H1 (cell line): ENCODE measurements around the gene SEC31A. TPM values are rescaled to one million over a fixed set of nuclear protein-coding genes. Genes with fewer than 3 reads are reported as not detected.

Source experiments
- CTCF ChIA-PET: fragments of 300-600 bp; sonication (Branson Sonifier 250); formaldehyde crosslinking; loops from one replicate; lab custom pipeline; 2021; ENCODE audit not compliant: partially characterized antibody; lab: Charles Lee
- POLR2A ChIA-PET: fragments of 300-600 bp; sonication (Branson Sonifier 250); formaldehyde crosslinking; loops from one replicate; lab custom pipeline; 2021; ENCODE audit warnings: inconsistent platforms; ENCODE audit not compliant: partially characterized antibody; lab: Charles Lee
- DNase-seq, 2 experiments: peaks; one replicate each; pipeline versions ENCODE4 v3.0.0 to v3.0.0-alpha.2; 2010 to 2022; ENCODE audit warnings: low spot score in 2 of 2, low read depth in 1 of 2, mixed read lengths in 1 of 2
- FAIRE-seq: peaks from 2 replicates; lab custom pipeline; 2011; peaks lifted over from hg19 to GRCh38; lab: Jason Lieb, UNC
- H2AFZ ChIP-seq: 2 replicates; pipeline ENCODE4 v1.8.1; 2012; ENCODE audit warnings: low read length, inconsistent platforms
- H2AK5ac ChIP-seq: 2 replicates; pipeline ENCODE4 v1.6.1; 2013; ENCODE audit warnings: low read depth, low read length
- H2BK120ac ChIP-seq: replicated peaks from 2 replicates; pipeline ENCODE3; 2013; ENCODE audit warnings: low read depth, low read length, inconsistent platforms
- H2BK12ac ChIP-seq: 2 replicates; pipeline ENCODE4 v1.6.1; 2013; ENCODE audit warnings: low read depth, low read length
- H2BK15ac ChIP-seq: 2 replicates; pipeline ENCODE4 v1.6.1; 2013; ENCODE audit warnings: low read length
- H2BK20ac ChIP-seq: 2 replicates; pipeline ENCODE4 v1.6.1; 2013; ENCODE audit warnings: low read length
- H2BK5ac ChIP-seq: 2 replicates; pipeline ENCODE4 v1.6.1; 2013; ENCODE audit warnings: low read depth, low read length
- H3K14ac ChIP-seq: 2 replicates; pipeline ENCODE4 v1.6.1; 2013; ENCODE audit warnings: inconsistent platforms; ENCODE audit not compliant: insufficient read length
- H3K18ac ChIP-seq: 2 replicates; pipeline ENCODE4 v1.6.1; 2013; ENCODE audit warnings: low read length; ENCODE audit errors: extremely low read depth
- H3K23ac ChIP-seq: 2 replicates; pipeline ENCODE4 v1.6.1; 2013; ENCODE audit warnings: inconsistent platforms; ENCODE audit not compliant: insufficient read length
- H3K23me2 ChIP-seq: 2 replicates; pipeline ENCODE4 v1.6.1; 2013; ENCODE audit warnings: low read depth, low read length
- H3K27ac ChIP-seq: 2 replicates; pipeline ENCODE4 v1.6.1; 2011; ENCODE audit warnings: low read depth, low read length, inconsistent platforms
- H3K27me3 ChIP-seq, 4 experiments: replicated peaks in 1 of 4; 1 replicate in 1 of 4; 2 replicates in 3 of 4; pipeline versions ENCODE4 v1.6.1 to v1.8.1; 2011 to 2013; ENCODE audit warnings: low read length in 3 of 4, mild to moderate bottlenecking in 3 of 4, inconsistent platforms in 2 of 4, mixed read lengths in 2 of 4, moderate library complexity in 1 of 4; ENCODE audit not compliant: control insufficient read depth in 3 of 4, insufficient read depth in 3 of 4; ENCODE audit errors: extremely low read depth in 1 of 4
- H3K36me3 ChIP-seq, 4 experiments: 2 replicates each; pipeline versions ENCODE4 v1.6.1 to v1.8.1; 2011 to 2013; ENCODE audit warnings: mild to moderate bottlenecking in 4 of 4, low read length in 3 of 4, moderate library complexity in 2 of 4, control low read depth in 1 of 4, inconsistent platforms in 1 of 4; ENCODE audit not compliant: insufficient read depth in 4 of 4, control insufficient read depth in 2 of 4
- H3K4ac ChIP-seq: replicated peaks from 2 replicates; pipeline ENCODE3; 2013; ENCODE audit warnings: low read length, low read depth, mixed read lengths, inconsistent platforms; ENCODE audit not compliant: insufficient read length
- H3K4me1 ChIP-seq, 4 experiments: replicated peaks in 1 of 4; 1 replicate in 1 of 4; 2 replicates in 3 of 4; pipeline versions ENCODE4 v1.6.1 to v1.8.1; 2011 to 2013; ENCODE audit warnings: low read length in 3 of 4, inconsistent platforms in 2 of 4, mixed read lengths in 1 of 4; ENCODE audit not compliant: insufficient read depth in 4 of 4, control insufficient read depth in 3 of 4
- H3K4me2 ChIP-seq, 2 experiments: 2 replicates each; pipeline versions ENCODE4 v1.6.1 to v1.8.1; 2011 to 2013; ENCODE audit warnings: low read depth in 2 of 2, low read length in 2 of 2, control low read depth in 1 of 2, inconsistent platforms in 1 of 2, mild to moderate bottlenecking in 1 of 2; ENCODE audit not compliant: insufficient read depth in 1 of 2
- H3K4me3 ChIP-seq, 4 experiments: fragments of 200-600, 300-600 bp in 1 of 4; sonication (generic), shearing (Covaris generic), sonication (Bioruptor Twin) in 1 of 4; 2 replicates each; pipeline versions ENCODE4 v1.5.1 to v1.8.1; 2011 to 2016; ENCODE audit warnings: low read length in 4 of 4, low read depth in 3 of 4, control low read depth in 2 of 4, inconsistent platforms in 2 of 4, mild to moderate bottlenecking in 2 of 4, mixed read lengths in 1 of 4, moderate library complexity in 1 of 4; ENCODE audit not compliant: insufficient read depth in 2 of 4; ENCODE audit errors: extremely low read depth in 1 of 4
- H3K56ac ChIP-seq: replicated peaks from 2 replicates; pipeline ENCODE3; 2013; ENCODE audit warnings: low read depth, mild to moderate bottlenecking, mixed read lengths, low read length, inconsistent platforms; ENCODE audit not compliant: insufficient read length
- H3K79me1 ChIP-seq: 2 replicates; pipeline ENCODE4 v1.6.1; 2013; ENCODE audit warnings: low read depth, low read length, control low read depth
- H3K79me2 ChIP-seq, 2 experiments: 2 replicates each; pipeline versions ENCODE4 v1.6.1 to v1.8.1; 2012 to 2013; ENCODE audit warnings: low read length in 2 of 2, mild to moderate bottlenecking in 2 of 2, inconsistent platforms in 1 of 2; ENCODE audit not compliant: insufficient read depth in 2 of 2, control insufficient read depth in 1 of 2
- H3K9ac ChIP-seq, 4 experiments: replicated peaks in 1 of 4; 1 replicate in 1 of 4; 2 replicates in 3 of 4; pipeline versions ENCODE4 v1.6.1 to v1.8.1; 2011 to 2013; ENCODE audit warnings: low read depth in 3 of 4, low read length in 3 of 4, control low read depth in 2 of 4, mild to moderate bottlenecking in 2 of 4, moderate library complexity in 2 of 4, inconsistent platforms in 1 of 4; ENCODE audit errors: extremely low read depth in 1 of 4
- H3K9me3 ChIP-seq, 2 experiments: 2 replicates each; pipeline versions ENCODE4 v1.6.1 to v1.8.1; 2012 to 2013; ENCODE audit warnings: mild to moderate bottlenecking in 2 of 2, moderate library complexity in 2 of 2, control low read depth in 1 of 2, inconsistent platforms in 1 of 2, low read depth in 1 of 2, low read length in 1 of 2, mixed read lengths in 1 of 2; ENCODE audit not compliant: insufficient read depth in 2 of 2
- H4K20me1 ChIP-seq, 2 experiments: replicated peaks in 1 of 2; 2 replicates each; pipeline versions ENCODE3 to v1.8.1; 2011 to 2013; ENCODE audit warnings: inconsistent platforms in 2 of 2, low read length in 2 of 2, mild to moderate bottlenecking in 1 of 2; ENCODE audit not compliant: insufficient read depth in 2 of 2, control insufficient read depth in 1 of 2
- H4K5ac ChIP-seq: 2 replicates; pipeline ENCODE4 v1.6.1; 2013; ENCODE audit warnings: low read length, low read depth, mixed read lengths, inconsistent platforms; ENCODE audit not compliant: insufficient read length
- H4K8ac ChIP-seq: 2 replicates; pipeline ENCODE4 v1.8.0; 2013; ENCODE audit warnings: mild to moderate bottlenecking, moderate library complexity, low read length, inconsistent platforms; ENCODE audit not compliant: insufficient read depth; ENCODE audit errors: extremely low read depth
- H4K91ac ChIP-seq: replicated peaks from 2 replicates; pipeline ENCODE3; 2013; ENCODE audit warnings: low read length, mixed read lengths, inconsistent platforms; ENCODE audit not compliant: insufficient read length
- SUZ12 ChIP-seq: fragments of 200-600 bp; sonication (generic); IDR thresholded peaks from 2 replicates; pipeline ENCODE4 v1.6.1; 2012; ENCODE audit warnings: mild to moderate bottlenecking, inconsistent platforms, low read length, moderate library complexity, mixed read lengths
- TCF12 ChIP-seq: IDR thresholded peaks from 2 replicates; pipeline ENCODE4 v1.6.1; 2011; ENCODE audit warnings: low read depth, mild to moderate bottlenecking, low read length
- TEAD4 ChIP-seq: IDR thresholded peaks from 2 replicates; pipeline ENCODE4 v1.6.1; 2012; ENCODE audit warnings: low read depth, low read length, inconsistent platforms, mixed read lengths
- WGBS, 2 experiments: shearing (Covaris generic) in 1 of 2; methylation state at CpG; one replicate each; pipeline versions ENCODE4 v1.1.6 to v1.1.7; 2013 to 2015; ENCODE audit warnings: low lambda C conversion rate in 2 of 2, mixed read lengths in 2 of 2, inconsistent platforms in 1 of 2, low coverage in 1 of 2, missing lambda C conversion rate in 1 of 2; ENCODE audit not compliant: insufficient replicate concordance in 2 of 2, insufficient coverage in 1 of 2, insufficient read length in 1 of 2; ENCODE audit errors: extremely low coverage in 1 of 2, missing lambda C conversion rate in 1 of 2; 5-methylcytosine and 5-hydroxymethylcytosine counted together
- polyA plus RNA-seq, 7 experiments: library from polyadenylated mRNA; depleted of rRNA in 3 of 7; stranded (reverse) in 5 of 7; unstranded in 2 of 7; fragments of >200 nt in 5 of 7; fragments of 200-250 nt in 2 of 7; gene quantifications; 1 replicate in 5 of 7; 2 replicates in 1 of 7; 4 replicates in 1 of 7; pipeline versions ENCODE4 v1.2.1 to v1.2.3, GENCODE V29; 2011 to 2013; ENCODE audit warnings: missing spikeins in 2 of 7, mixed read lengths in 2 of 7
- total RNA-seq: library from RNA; stranded (reverse); fragmentation: NEBNext Ultra II Directional; extraction: Animal tissue kit (Norgen Biotek cat#: 25700); gene quantifications from 2 replicates; pipeline ENCODE4 v1.2.1, GENCODE V29; 2021

Gene SEC31A
- total and polyA plus RNA-seq, 2 of the 8 experiments (the other 6 are each of a cell fraction or from before 2014, with no cell fraction given) = 112 to 125 TPM

DNA sequence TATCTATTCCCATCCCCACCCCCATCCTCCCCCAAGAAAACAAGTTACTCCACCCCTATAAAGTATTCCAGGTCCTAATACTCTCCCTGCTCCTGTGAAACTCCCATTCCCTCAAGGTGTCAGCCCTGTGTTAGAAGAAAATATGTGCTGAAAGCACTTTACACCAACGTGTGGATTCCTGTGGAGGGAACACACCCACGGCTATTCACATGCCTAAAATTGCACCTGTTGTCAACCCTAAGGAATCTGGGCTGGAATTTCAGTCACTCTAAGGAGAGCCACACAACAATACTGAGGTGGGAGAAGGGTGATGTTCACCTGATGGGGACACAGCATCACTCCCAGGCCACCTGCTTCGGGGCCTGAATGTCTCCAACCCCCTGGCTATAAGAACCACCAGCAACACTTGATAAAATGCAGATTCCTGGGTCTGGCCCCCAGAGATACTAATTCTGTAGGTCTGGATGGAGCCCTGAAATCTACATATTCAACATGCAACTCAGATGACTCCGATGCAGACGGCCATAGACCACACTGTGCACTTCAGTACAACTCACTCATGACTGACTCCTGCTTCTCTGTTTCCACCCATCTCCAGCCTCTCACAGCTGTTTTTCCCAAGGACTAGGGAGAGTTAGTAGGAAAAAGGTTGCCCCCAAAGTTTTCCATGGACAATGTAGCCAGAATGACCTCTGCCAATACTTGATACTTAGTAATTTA is 108.2 kb downstream of the SEC31A start:
- POLR2A ChIA-PET = interaction anchor here (1.5 kb wide), 1 partner anchor 35 kb away, joined by 3 read pairs; no protein-coding TSS in a partner anchor
- Histone ChIP-seq H2AFZ (no peak overlapping the region), H2BK15ac (no peak overlapping the region), H4K20me1 (peaks cover 9 to 23% of the 10 kb centered on the region in 2 experiments), H3K27me3 (peaks cover 37 to 72% (median 64%) of the 10 kb centered on the region in 4 experiments), H3K4me1 (peaks cover 0 to 13% (median 3%) of the 10 kb centered on the region in 4 experiments; a peak in 4 of 7 replicates), H2BK5ac (no peak overlapping the region), H3K4ac (no peak overlapping the region), H3K4me2 (no peak overlapping the region), H3K4me3 (no peak overlapping the region), H3K79me2 (no peaks in the 10 kb centered on the region), H3K14ac (no peak overlapping the region), H3K9me3 (peaks cover 5 to 10% of the 10 kb centered on the region in 2 experiments; a peak in 1 of 4 replicates), H2BK120ac (no peak overlapping the region), H4K5ac (no peak overlapping the region), H2AK5ac (no peak overlapping the region), H4K91ac (no peak overlapping the region)
- no peak for FAIRE-seq
- CTCF ChIA-PET = interaction anchor here (0.9 to 1.1 kb wide), 3 partner anchors 10 to 100 kb away, joined by 3 to 4 read pairs (median 3); no protein-coding TSS in a partner anchor
- no peak for TF ChIP-seq SUZ12
- peak; percentile 81 for TF ChIP-seq TEAD4
- peak; percentile 81; the same call in 1 of the 2 replicates for TF ChIP-seq TCF12
- TF ChIP-seq, all 59 proteins: peak for 2
- no peak overlapping the region for H2BK20ac ChIP-seq
- DNase-seq = no peak
- H3K79me1 ChIP-seq = no peaks in the 10 kb centered on the region
- H3K9ac ChIP-seq = no peak overlapping the region
- H2BK12ac ChIP-seq = no peak overlapping the region
- 58% methylated on average over 5 of the region's 5 CpGs; no CpG with 5 or more reads in 1 of the 2 experiments for WGBS, 2 experiments
- H3K36me3 ChIP-seq = peaks cover 0 to 3% (median 0%) of the 10 kb centered on the region in 4 experiments; a peak in 1 of 8 replicates
- H3K18ac ChIP-seq = no peak overlapping the region
- H3K23me2 ChIP-seq = no peaks in the 10 kb centered on the region
- H3K56ac ChIP-seq = no peak overlapping the region
- no peak overlapping the region for H3K27ac ChIP-seq
- no peak overlapping the region for H3K23ac ChIP-seq
- no peak overlapping the region for H4K8ac ChIP-seq
